Natural killer cell (primary cell): ENCODE data around the gene SH3PXD2A. TPM values are rescaled to one million over a fixed set of nuclear protein-coding genes. Genes with fewer than 3 reads are reported as not detected.

ENCODE experiments used
- ATAC-seq, 3 donors: fragments of 150-1000 bp in 2 of 3; fragments of 200-7000 bp in 1 of 3; cut with Tn5 transposase; 1 replicate in 1 of 3; 2 replicates in 2 of 3; pipeline ENCODE4 v1.10.0; 2021; ENCODE audit warnings: mild to moderate bottlenecking in 2 of 3, moderate library complexity in 2 of 3
- DNase-seq, 2 donors: peaks; one replicate each; pipeline versions ENCODE4 v3.0.0 to v3.0.0-alpha.2; 2013 to 2021; ENCODE audit warnings: mixed read lengths in 1 of 2
- H3K27ac ChIP-seq: one replicate; pipeline ENCODE4 v1.5.1; 2013; ENCODE audit warnings: mild to moderate bottlenecking, low read length
- H3K27me3 ChIP-seq: one replicate; pipeline ENCODE4 v1.6.1; 2013; ENCODE audit warnings: low read length; ENCODE audit not compliant: control insufficient read depth, insufficient read depth
- H3K36me3 ChIP-seq: one replicate; pipeline ENCODE4 v1.6.1; 2013; ENCODE audit warnings: low read length; ENCODE audit not compliant: control insufficient read depth, insufficient read depth
- H3K4me1 ChIP-seq: one replicate; pipeline ENCODE4 v1.6.1; 2013; ENCODE audit warnings: low read length; ENCODE audit not compliant: control insufficient read depth, insufficient read depth
- H3K4me3 ChIP-seq: one replicate; pipeline ENCODE4 v1.5.1; 2013; ENCODE audit warnings: low read length
- H3K9me3 ChIP-seq: one replicate; pipeline ENCODE4 v1.6.1; 2013; ENCODE audit warnings: low read length; ENCODE audit not compliant: control insufficient read depth, insufficient read depth
- H3K27ac Mint-ChIP-seq, 2 donors: one replicate each; pipeline ENCODE4 v1.8.0; 2022; ENCODE audit warnings: mild to moderate bottlenecking in 2 of 2, mixed read lengths in 2 of 2, moderate library complexity in 1 of 2
- H3K27me3 Mint-ChIP-seq, 2 donors: one replicate each; pipeline ENCODE4 v1.8.0; 2022; ENCODE audit warnings: low read depth in 2 of 2, mixed read lengths in 2 of 2
- H3K36me3 Mint-ChIP-seq: one replicate; pipeline ENCODE4 v1.8.0; 2022; ENCODE audit warnings: mixed read lengths
- H3K4me1 Mint-ChIP-seq, 2 donors: one replicate each; pipeline ENCODE4 v1.8.0; 2022; ENCODE audit warnings: mixed read lengths in 2 of 2
- H3K4me3 Mint-ChIP-seq: one replicate; pipeline ENCODE4 v1.8.0; 2022; ENCODE audit warnings: mild to moderate bottlenecking, moderate library complexity, mixed read lengths
- H3K9me3 Mint-ChIP-seq, 2 donors: one replicate each; pipeline ENCODE4 v1.8.0; 2022; ENCODE audit warnings: mixed read lengths in 2 of 2
- CTCF ChIP-seq: fragments of 200-600 bp; IDR thresholded peaks from one replicate; pipeline ENCODE4 v1.8.0; 2022; ENCODE audit warnings: antibody characterized with exemption
- WGBS: methylation state at CpG from one replicate; pipeline ENCODE4 v1.1.7; 2013; ENCODE audit warnings: missing lambda C conversion rate; ENCODE audit not compliant: insufficient coverage; 5-methylcytosine and 5-hydroxymethylcytosine counted together
- intact Hi-C: fragments of 100-400 bp; cut with micrococcal nuclease; formaldehyde crosslinking; loops from one replicate; pipeline ENCODE4 v1.14.2; 2022
- total RNA-seq, 4 donors: library from RNA; stranded (reverse); fragments of 120-200 nt in 1 of 4; gene quantifications; one replicate each; pipeline versions ENCODE4 v1.2.3 to v1.2.4, GENCODE V29; 2013 to 2022

SH3PXD2A gene
- total RNA-seq, 3 donors from 2014 or later (not counting 1 experiment from before 2014, with no cell fraction given): 3.3 to 7.0 (median 4.9) TPM

GRCh38 chr10:103767756-103768155 lies 87.6 kb downstream of the SH3PXD2A start:
- Mint-ChIP-seq H3K36me3 (no peaks in the 10 kb centered on the region), H3K27me3 (peaks cover 0 to 3% of the 10 kb centered on the region in 2 donors), H3K4me3 (no peak overlapping the region), H3K4me1 (peaks cover 40 to 41% of the 10 kb centered on the region in 2 donors), H3K9me3 (no peaks in the 10 kb centered on the region), H3K27ac (no peak overlapping the region)
- Histone ChIP-seq H3K9me3 (no peaks in the 10 kb centered on the region), H3K4me3 (no peak overlapping the region), H3K4me1 (peaks cover 48% of the 10 kb centered on the region), H3K27ac (no peak overlapping the region), H3K27me3 (no peaks in the 10 kb centered on the region), H3K36me3 (no peaks in the 10 kb centered on the region)
- intact Hi-C loops: no loop called here
- 100% methylated on average over 1 of the region's 1 CpG for WGBS
- ATAC-seq (no peak), DNase-seq (no peak)
- no peak for TF ChIP-seq CTCF

- no peak overlapping the region for H3K4me3 ChIP-seq
- ATAC-seq (no peak), DNase-seq (no peak)
- H3K27ac Mint-ChIP-seq: no peak overlapping the region
- TF ChIP-seq CTCF: no peak
- no peaks in the 10 kb centered on the region for H3K9me3 ChIP-seq
- peaks cover 40% of the 10 kb centered on the region for H3K4me1 ChIP-seq
- H3K9me3 Mint-ChIP-seq: no peaks in the 10 kb centered on the region
- no peaks in the 10 kb centered on the region for H3K36me3 ChIP-seq
- H3K27ac ChIP-seq: no peak overlapping the region
- intact Hi-C loops: no loop called here
- no peaks in the 10 kb centered on the region for H3K27me3 ChIP-seq
- H3K4me1 Mint-ChIP-seq: peaks cover 32 to 34% of the 10 kb centered on the region in 2 donors
- no peaks in the 10 kb centered on the region for H3K36me3 Mint-ChIP-seq
- peaks cover 0 to 3% of the 10 kb centered on the region in 2 donors for H3K27me3 Mint-ChIP-seq
- H3K4me3 Mint-ChIP-seq: no peak overlapping the region
- 98% methylated on average over 6 of the region's 8 CpGs for WGBS
Measured at GRCh38 chr10:103766751-103767505, 88.4 kb downstream of the SH3PXD2A start.

- no peak overlapping the region for H3K27ac ChIP-seq
- H3K27ac Mint-ChIP-seq: peak overlapping the region in 1 of 2 donors; percentile 52
- H3K4me3 ChIP-seq: no peak overlapping the region
- H3K27me3 ChIP-seq: no peaks in the 10 kb centered on the region
- H3K9me3 Mint-ChIP-seq: no peaks in the 10 kb centered on the region
- no peaks in the 10 kb centered on the region for H3K9me3 ChIP-seq
- H3K36me3 ChIP-seq: no peaks in the 10 kb centered on the region
- H3K36me3 Mint-ChIP-seq: no peaks in the 10 kb centered on the region
- H3K4me3 Mint-ChIP-seq: no peak overlapping the region
- TF ChIP-seq CTCF: no peak
- peaks cover 33% of the 10 kb centered on the region for H3K4me1 ChIP-seq
- intact Hi-C loops: no loop called here
- peak; percentile 39 to 91 for DNase-seq
- peaks cover 29% of the 10 kb centered on the region in 2 donors for H3K4me1 Mint-ChIP-seq
- ATAC-seq: peak; percentile 47 to 65 (median 56)
- peaks cover 0 to 3% of the 10 kb centered on the region in 2 donors for H3K27me3 Mint-ChIP-seq
- WGBS: 40% methylated on average over 8 of the region's 8 CpGs
Measured at GRCh38 chr10:103765981-103766380, 89.4 kb downstream of the SH3PXD2A start.
